OCI-LY7 (cell line): Measurements from ENCODE around the gene SLC7A7. TPM values are rescaled to one million over a fixed set of nuclear protein-coding genes. Genes with fewer than 3 reads are reported as not detected.
A peak's percentile ranks its signal among the peaks of the same experiment; 100 is the strongest.

Experiments used
- BruUV-seq: library from RNA; stranded (reverse); fragments of 400-500 nt; replicated peaks from 2 replicates; lab custom pipeline; 2021; lab: Mats Ljungman, UMichigan
- CTCF ChIA-PET: fragments of 300-600 bp; sonication (Branson Sonifier 250); formaldehyde crosslinking; loops from one replicate; lab custom pipeline; 2022; ENCODE audit warnings: antibody characterized with exemption; ENCODE audit not compliant: unreplicated experiment; lab: Charles Lee
- POLR2A ChIA-PET: fragments of 300-600 bp; sonication (Branson Sonifier 250); formaldehyde crosslinking; loops from one replicate; lab custom pipeline; 2022; ENCODE audit warnings: antibody characterized with exemption; lab: Charles Lee
- DNase-seq: peaks from one replicate; pipeline ENCODE4 v3.0.0-alpha.2; 2015; ENCODE audit warnings: low spot score
- H2AFZ ChIP-seq: fragments of 200-600 bp; sonication (generic), shearing (Covaris generic); 2 replicates; pipeline ENCODE4 v1.6.1; 2014; ENCODE audit warnings: mild to moderate bottlenecking, antibody characterized with exemption, low read length, moderate library complexity
- H3K27ac ChIP-seq: fragments of 200-600 bp; sonication (generic); 2 replicates; pipeline ENCODE4 v1.5.1; 2014; ENCODE audit warnings: mixed run types, low read depth, mild to moderate bottlenecking, moderate library complexity, low read length, inconsistent platforms; ENCODE audit not compliant: poor library complexity, severe bottlenecking
- H3K36me3 ChIP-seq: fragments of 200-600 bp; sonication (generic); 2 replicates; pipeline ENCODE4 v1.6.1; 2014; ENCODE audit warnings: mild to moderate bottlenecking, antibody characterized with exemption, low read length, moderate library complexity, mixed read lengths; ENCODE audit not compliant: insufficient read depth
- H3K4me1 ChIP-seq: fragments of 200-600 bp; sonication (generic); 2 replicates; pipeline ENCODE4 v1.5.1; 2014; ENCODE audit warnings: mild to moderate bottlenecking, low read length; ENCODE audit not compliant: insufficient read depth, poor library complexity, severe bottlenecking
- H3K4me2 ChIP-seq: fragments of 200-600 bp; sonication (generic); 2 replicates; pipeline ENCODE4 v1.6.1; 2014; ENCODE audit warnings: mild to moderate bottlenecking, low read length
- H3K4me3 ChIP-seq: fragments of 200-600 bp; sonication (generic); 2 replicates; pipeline ENCODE4 v1.5.1; 2014; ENCODE audit warnings: mild to moderate bottlenecking, low read depth, low read length; ENCODE audit not compliant: poor library complexity, severe bottlenecking
- H3K79me2 ChIP-seq: fragments of 200-600 bp; sonication (generic); 2 replicates; pipeline ENCODE4 v1.6.1; 2016; ENCODE audit warnings: low read depth, mild to moderate bottlenecking, low read length, moderate library complexity, mixed read lengths; ENCODE audit not compliant: insufficient read depth
- H3K9me2 ChIP-seq: fragments of 200-600 bp; sonication (generic); 2 replicates; pipeline ENCODE4 v1.6.1; 2016; ENCODE audit warnings: mild to moderate bottlenecking, low read length, mixed read lengths; ENCODE audit not compliant: insufficient read depth
- H3K9me3 ChIP-seq: fragments of 200-600 bp; sonication (generic); 2 replicates; pipeline ENCODE4 v1.6.1; 2014; ENCODE audit warnings: mild to moderate bottlenecking, mixed run types, low read length, mixed read lengths
- H4K20me1 ChIP-seq: fragments of 200-600 bp; sonication (generic); 2 replicates; pipeline ENCODE4 v1.6.1; 2014; ENCODE audit warnings: mild to moderate bottlenecking, antibody characterized with exemption, low read length, moderate library complexity, mixed read lengths; ENCODE audit not compliant: insufficient read depth
- EZH2phosphoT487 ChIP-seq: fragments of 200-600 bp; sonication (generic); IDR thresholded peaks from 2 replicates; pipeline ENCODE4 v1.6.1; 2018; ENCODE audit warnings: low read depth, borderline replicate concordance, mild to moderate bottlenecking, mixed run types, antibody characterized with exemption, low read length, moderate library complexity, mixed read lengths
- intact Hi-C: fragments of 100-400 bp; cut with micrococcal nuclease; formaldehyde crosslinking; loops from one replicate; pipeline ENCODE4 v1.10.0; 2022; ENCODE audit not compliant: unreplicated experiment
- total RNA-seq, 2 experiments: library from RNA; depleted of rRNA in 1 of 2; stranded (reverse); fragments of >200 nt in 1 of 2; shearing (Covaris generic) in 1 of 2; gene quantifications; 2 replicates each; pipeline ENCODE4 v1.2.3, GENCODE V29; 2014 to 2022
- TF ChIP-seq, protein P1 (sequence below): fragments of 200-600 bp; sonication (generic); conservative IDR thresholded peaks from 2 replicates; pipeline ENCODE4 v1.5.1; 2014; ENCODE audit warnings: mild to moderate bottlenecking, antibody characterized with exemption, low read length, moderate library complexity, mixed read lengths

Gene SLC7A7
- total RNA-seq, 2 experiments from 2014 or later: 30.6 to 59.2 TPM

DNA sequence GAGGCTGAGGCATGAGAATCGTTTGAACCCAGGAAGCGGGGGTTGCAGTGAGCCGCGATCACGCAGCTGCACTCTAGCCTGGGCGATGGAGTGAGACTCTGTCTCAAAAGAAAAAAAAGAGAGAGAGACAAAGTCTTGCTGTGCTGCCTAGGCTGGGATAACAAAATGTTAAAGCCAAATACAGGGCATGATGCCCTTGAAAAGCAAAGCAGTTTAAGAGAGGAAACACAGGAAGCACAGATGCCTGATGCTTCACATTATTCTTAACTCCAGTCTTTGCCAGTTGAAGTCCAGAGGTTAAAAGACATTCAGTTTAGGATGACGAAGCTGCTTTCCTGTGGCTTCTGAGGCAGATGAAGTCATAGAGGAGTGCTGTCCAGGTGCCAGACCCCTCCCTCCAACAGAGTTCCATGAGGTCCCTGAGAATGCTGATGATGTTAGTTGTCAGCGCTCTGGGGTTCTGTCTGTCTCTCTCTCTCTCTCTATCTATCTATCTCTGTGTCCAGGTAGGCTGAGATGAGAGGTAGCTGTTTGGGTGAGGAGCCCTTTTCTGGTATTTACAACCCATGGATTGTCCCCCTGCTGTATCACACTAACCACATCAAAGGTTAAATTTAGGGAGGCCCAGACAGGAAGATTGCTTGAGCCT lies 9.6 kb upstream of the SLC7A7 start:
- H2AFZ ChIP-seq: peak overlapping the region; percentile 82
- H4K20me1 ChIP-seq: no peaks in the 10 kb centered on the region
- no TSS peak for BruUV-seq
- intact Hi-C loops: loop anchor here (5.0 kb wide), 1 partner anchor 47 kb away; the partner anchor contains the start of gene LRP10
- CTCF ChIA-PET: interaction anchor here (1.0 kb wide), 1 partner anchor 28 kb away, joined by 4 read pairs; no protein-coding TSS in a partner anchor
- H3K4me2 ChIP-seq: peak overlapping the region; percentile 68
- H3K36me3 ChIP-seq: no peaks in the 10 kb centered on the region
- POLR2A ChIA-PET: interaction anchor here (0.6 to 3.7 kb wide), 12 partner anchors 9 to 332 kb away, joined by 3 to 42 read pairs (median 5); partner anchors contain the start of genes OXA1L and SLC7A7
- H3K4me1 ChIP-seq: peaks cover 76% of the 10 kb centered on the region
- H3K4me3 ChIP-seq: peak overlapping the region; percentile 35
- peak overlapping the region; percentile 82 for H3K27ac ChIP-seq
- no peaks in the 10 kb centered on the region for H3K9me3 ChIP-seq
- TF ChIP-seq EZH2phosphoT487: no peak
- TF ChIP-seq, protein P1, sequence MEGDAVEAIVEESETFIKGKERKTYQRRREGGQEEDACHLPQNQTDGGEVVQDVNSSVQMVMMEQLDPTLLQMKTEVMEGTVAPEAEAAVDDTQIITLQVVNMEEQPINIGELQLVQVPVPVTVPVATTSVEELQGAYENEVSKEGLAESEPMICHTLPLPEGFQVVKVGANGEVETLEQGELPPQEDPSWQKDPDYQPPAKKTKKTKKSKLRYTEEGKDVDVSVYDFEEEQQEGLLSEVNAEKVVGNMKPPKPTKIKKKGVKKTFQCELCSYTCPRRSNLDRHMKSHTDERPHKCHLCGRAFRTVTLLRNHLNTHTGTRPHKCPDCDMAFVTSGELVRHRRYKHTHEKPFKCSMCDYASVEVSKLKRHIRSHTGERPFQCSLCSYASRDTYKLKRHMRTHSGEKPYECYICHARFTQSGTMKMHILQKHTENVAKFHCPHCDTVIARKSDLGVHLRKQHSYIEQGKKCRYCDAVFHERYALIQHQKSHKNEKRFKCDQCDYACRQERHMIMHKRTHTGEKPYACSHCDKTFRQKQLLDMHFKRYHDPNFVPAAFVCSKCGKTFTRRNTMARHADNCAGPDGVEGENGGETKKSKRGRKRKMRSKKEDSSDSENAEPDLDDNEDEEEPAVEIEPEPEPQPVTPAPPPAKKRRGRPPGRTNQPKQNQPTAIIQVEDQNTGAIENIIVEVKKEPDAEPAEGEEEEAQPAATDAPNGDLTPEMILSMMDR: no peak
- H3K79me2 ChIP-seq: peaks cover 2% of the 10 kb centered on the region; the same call in 1 of the 2 replicates
- DNase-seq: peak; percentile 76
- no peaks in the 10 kb centered on the region for H3K9me2 ChIP-seq

DNA sequence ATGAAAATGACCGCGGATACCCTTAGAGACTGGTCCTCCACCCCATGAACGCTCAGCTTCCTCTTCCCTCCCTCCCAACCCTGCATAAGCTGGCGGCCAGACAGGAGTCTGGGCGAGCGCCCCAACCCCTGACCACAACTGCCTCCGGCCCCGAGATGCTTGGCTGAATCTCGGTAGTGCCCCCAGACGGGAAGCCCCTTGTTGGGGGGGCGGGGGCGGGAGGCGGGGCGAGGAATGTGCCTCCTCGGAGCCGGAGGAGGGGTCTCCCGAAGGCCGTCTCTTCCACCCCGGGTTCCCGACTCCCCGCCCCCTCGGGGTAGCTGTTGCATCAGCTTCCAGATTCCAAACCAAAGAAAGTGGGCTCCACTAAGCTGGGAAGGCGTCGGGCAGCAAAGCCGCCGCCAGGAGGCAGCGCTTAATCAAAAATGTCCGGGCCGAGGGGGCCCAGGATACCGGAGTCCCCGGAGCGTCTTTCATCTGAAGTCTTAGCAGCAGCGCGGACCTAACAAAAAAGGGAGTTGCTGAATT lies 7.4 kb upstream of the SLC7A7 start:
- peak overlapping the region; percentile 82 for H3K27ac ChIP-seq
- peak overlapping the region; percentile 58 for H3K4me3 ChIP-seq
- intact Hi-C loops: loop anchor here (1.0 to 5.0 kb wide), 3 partner anchors 31 to 78 kb away; partner anchors contain the start of gene LRP10
- ChIA-PET CTCF (interaction anchor here (0.8 to 1.8 kb wide), 7 partner anchors 11 to 37 kb away, joined by 3 to 15 read pairs (median 4); no protein-coding TSS in a partner anchor), POLR2A (interaction anchor here (0.7 to 3.7 kb wide), 13 partner anchors 11 to 234 kb away, joined by 3 to 42 read pairs (median 4); partner anchors contain the start of genes DAD1 and OXA1L)
- H3K36me3 ChIP-seq: no peaks in the 10 kb centered on the region
- BruUV-seq: no TSS peak
- no peaks in the 10 kb centered on the region for H3K9me3 ChIP-seq
- TF ChIP-seq EZH2phosphoT487: no peak
- TF ChIP-seq, protein P1: peak; percentile 90
- H4K20me1 ChIP-seq: no peaks in the 10 kb centered on the region
- H3K79me2 ChIP-seq: no peaks in the 10 kb centered on the region
- peak; percentile 83 for DNase-seq
- H3K4me2 ChIP-seq: peak overlapping the region; percentile 73
- peak overlapping the region; percentile 84 for H2AFZ ChIP-seq
- no peaks in the 10 kb centered on the region for H3K9me2 ChIP-seq
- peaks cover 78% of the 10 kb centered on the region for H3K4me1 ChIP-seq
